CD1c-positive myeloid dendritic cell (primary cell): ENCODE measurements around the gene SYK.

Source experiments
- DNase-seq: peaks from one replicate; pipeline ENCODE4 v3.0.0-alpha.2; 2016; ENCODE audit errors: extremely low spot score

Gene SYK

DNA sequence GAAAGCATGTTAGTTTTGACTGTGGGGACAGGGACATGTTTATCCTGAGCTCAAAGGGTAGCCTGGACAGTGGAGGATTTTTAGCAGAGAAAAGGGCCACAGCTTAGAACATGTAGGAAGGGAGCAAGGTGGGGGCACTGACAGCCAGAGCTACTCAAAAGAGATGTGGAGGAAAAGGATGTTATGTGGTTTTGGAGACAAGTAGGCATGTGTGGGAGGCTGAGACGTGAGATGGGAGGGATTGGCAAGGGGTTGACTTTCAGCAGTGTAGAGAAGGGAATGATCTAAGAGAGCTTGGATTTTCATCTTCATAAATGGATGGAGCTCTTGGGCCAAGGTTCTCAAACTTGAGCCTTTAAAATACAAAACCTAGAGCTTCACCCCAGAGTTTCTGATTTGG is 24.0 kb downstream of the SYK start:
- DNase-seq: no peak

DNA sequence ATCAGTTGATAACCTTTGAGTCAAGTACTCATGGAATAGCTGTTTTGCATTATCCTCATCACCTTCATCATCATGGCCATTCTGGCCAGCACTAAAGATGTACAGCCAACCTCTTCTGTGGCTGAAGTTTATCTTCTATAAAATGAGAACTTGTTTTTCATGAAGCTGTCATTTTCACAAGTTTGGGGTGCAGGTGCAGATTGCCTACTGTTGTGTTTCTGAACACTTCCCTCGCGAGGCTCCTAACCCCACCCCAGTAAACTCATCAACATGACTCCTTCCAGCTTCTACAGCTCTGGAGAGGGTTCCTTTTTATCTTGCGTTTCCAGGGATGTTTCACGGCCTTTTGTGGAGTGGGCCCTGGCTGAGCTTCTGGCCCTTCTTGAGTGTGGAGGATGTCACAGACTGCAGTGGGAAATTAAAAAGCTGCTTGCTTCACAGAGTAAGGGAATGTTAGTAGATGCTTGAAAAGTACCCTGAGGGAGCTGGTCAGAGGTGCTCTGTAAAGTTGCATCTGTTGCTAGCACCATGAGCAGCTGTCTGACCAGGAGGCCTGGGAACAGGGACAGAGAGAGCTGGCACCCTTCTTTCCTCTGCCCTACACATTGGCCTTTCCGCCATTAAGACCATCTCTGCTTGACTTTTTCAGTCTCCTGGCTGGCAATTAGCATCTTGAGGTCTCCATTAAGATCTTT is 24.9 kb downstream of the SYK start:
- no peak for DNase-seq

DNA sequence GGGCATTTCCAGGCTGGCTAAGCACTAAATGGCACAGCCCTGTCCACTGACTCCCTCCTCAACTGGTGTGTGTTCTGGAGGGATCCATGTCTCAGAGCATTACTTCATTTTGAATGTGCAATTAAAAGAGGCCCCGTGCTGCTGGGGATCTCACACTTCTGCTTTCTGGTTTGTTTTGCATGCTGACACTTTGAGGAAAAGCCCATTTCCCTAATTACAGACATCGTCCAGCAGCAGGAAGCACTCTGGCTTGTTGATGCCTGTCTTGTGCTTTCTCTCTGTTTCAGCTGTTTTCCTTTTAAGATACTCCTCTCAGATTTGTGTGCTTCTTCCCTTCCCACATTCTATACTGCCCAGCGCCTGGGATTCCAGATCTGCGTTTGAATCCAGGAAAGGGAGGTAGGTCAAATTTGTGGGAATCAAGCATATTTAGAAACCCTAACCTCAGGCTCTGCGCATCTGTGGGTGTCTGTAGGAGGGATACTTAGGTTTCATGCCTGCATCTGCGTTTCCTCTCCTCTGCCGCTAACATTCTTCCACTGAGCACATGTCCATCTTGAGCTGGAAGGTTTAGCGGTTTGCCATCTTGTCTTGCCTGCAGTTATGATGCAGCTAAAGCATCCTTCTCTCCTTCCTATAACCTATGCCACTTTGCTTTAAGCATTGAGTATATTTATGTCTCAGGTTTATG is 25.7 kb downstream of the SYK start:
- peak; percentile 91 for DNase-seq

DNA sequence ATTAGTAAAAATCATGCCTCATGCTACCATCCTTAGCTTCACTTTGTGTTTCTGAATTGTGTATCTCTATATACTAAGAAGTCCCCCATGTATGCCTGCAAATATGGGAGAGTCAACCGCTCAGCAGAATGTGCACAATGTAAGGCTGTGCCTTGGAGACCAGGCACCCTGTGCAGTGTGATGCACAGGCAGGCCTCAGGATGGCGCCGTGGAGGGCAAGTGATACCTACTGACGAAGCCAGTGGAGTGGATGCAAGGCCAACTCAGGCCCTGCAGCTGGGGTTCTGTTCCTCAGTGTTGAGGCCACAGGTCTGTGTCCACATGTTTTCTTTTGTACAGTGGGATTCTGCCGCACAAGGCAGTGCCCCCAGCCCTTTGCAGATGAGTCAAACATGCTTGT is 28.4 kb downstream of the SYK start:
- no peak for DNase-seq

DNA sequence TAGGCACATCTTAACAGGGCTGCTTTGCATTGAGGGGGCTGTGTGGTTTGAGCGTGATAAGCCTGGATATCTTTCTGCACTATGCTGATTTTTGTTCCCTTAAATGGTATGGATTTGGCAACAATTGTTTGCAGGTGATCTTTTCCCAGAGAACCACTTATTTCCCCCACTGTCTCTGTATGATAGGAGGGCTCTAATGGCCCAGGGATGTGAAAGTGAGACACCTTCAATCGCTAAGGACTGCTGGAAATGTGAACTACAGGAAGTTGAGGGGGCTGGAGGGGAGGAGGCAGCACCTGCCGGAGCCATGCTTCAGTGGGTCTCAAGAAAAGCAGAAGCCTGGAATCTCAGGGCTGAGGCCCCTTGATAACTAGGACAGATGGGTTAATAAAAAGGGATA is 29.4 kb downstream of the SYK start:
- DNase-seq: no peak

DNA sequence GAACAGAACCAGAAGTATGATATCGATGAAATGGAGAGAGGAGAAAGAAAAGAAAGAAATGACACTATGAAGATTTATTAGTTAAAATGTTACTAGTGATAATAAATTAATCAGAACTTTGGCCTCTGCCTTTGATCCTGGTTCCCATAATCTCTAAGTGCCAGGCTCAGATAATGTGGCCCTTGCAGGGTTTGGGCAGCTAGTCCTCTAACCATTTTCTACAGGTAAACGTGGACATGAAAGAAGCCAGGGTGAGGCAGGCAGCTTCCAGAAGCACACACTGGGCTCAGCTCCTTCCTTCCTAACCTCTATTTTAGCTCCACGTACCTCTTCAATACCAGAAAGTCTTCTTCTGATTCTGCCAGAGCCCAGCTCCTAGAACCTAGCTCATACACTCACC is 30.6 kb downstream of the SYK start:
- no peak for DNase-seq

DNA sequence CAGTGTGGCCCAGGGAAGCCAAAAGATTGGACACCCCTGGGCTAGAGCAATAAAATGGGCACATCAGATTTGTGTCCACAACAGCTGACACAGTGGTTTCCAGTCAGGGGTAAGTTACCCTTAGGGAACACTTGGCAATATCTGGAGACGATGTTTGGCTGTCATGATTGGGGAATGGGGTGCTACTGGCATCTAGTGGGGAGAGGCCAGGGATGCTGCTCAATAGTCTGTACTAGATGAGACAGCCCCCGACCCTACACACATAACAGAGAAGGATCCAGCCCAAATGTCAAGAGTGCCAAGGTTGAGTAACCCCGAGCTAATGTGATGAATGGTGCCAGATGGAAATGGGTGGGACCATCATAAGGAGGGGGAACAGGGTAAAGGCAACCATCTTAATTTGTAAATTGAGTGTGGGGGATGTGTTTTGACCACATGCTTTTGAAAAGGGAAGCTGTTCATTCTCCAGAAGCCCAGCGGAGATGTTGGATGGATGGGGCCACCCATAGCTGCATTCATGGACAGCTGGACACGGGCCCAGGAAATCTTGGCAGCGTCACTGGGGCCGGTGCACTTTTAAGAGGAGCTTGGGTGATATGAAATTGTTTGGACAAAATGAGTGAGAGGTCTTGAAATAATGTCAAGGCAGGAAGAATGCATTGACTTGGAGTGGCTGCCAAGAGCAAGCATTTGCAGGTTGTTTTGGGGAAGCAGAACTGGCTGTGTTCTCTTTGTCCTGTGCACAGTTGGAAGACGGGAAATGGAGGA is 33.4 kb downstream of the SYK start:
- DNase-seq: no peak

DNA sequence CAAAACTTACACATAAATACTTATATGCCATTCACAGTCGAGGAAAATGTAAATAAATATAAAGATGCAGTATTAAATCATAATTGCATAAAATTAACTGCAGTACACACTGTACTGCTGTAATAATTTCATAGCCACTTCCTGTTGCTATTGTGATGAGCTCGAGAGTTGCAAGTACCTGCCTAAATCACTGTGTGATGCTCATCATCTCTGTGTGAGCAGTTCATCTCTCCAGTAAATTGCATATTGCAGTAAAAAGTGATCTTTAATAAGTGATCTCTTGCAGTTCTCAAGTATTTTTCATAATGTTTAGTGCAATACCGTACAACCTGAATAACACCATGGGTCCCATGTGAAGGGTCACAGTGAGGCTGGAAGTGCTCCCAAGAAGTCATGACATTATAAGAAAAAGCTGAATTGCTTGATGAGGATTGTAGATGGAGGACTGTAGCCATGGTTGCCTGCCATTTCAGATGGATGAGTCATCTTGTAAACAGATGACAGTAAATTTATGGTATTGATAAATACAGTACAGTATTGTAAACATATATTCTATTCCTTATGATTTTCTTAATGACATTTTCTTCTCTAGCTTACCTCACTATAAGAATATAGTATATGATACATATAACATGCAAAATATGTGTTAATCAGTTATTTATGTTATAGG is 34.9 kb downstream of the SYK start:
- DNase-seq: no peak

DNA sequence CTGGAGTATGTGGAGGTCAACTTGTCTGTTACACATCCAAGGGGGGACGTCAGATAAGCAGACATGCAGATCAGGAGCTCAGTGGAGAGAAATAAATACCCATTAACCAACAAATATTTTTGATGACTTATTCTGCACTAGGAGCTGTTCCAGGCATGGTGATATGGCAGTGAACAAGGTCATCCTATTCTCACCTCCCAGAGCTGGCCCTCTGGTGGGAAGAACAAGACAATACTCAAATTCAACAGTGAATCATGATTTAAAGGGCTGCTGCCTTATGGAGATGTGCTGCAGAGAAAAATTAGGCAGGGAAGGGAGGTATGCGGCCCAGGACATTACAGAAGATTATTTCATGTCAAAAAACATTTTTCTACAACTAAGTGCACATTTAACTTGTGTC is 36.5 kb downstream of the SYK start:
- no peak for DNase-seq

DNA sequence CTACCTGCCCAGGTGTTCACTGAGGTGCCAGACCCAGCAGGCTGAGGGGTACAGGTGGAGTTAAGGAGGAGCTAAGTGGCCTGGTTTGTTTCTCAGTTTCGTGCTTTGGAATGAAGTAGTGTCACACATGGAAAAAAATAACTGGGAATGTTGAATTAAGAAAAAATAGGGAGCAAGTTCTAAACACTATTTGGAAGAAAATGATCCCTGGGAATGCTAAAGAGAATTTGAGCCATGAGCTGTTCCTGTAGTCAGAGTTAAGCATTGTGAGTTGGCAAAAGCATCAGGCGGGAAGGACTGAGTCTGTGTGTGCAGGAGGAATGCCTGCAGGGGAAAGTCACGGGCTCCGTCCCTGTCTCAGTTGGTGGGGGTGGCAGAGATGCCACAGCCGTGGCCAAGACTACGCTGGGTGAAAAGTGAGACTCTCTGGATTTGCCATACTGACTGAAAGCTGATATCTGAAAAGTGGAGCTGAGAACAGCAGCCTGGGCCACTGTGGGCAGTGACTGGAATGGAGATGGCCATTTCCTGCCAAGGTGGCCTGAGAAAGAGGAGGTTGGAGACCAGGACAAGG is 37.0 kb downstream of the SYK start:
- DNase-seq: no peak

DNA sequence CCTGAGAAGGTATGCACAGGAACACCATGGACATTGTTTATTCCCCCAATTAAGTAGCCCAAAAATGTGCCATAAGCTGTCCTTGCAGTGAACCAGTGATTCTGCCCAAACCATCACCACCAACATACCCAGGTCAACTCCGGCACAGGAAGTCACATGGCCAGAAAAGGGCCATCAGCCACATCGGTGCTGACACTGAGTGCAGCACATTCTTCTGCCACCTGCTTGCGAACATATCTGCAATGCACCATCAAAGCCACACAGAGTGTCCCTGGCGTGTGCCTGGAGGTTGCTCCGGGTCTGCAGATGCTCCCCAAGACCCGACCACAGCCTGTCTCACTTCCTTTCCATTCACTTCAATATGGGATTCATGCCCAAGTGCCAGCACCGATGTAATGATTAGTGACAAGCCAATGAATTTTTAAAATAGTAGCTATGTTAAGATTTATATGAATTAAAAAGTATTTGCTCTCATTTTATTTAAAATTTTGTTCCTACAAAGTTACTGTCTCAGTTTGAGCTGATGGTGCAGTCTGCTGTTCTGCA is 37.6 kb downstream of the SYK start:
- no peak for DNase-seq

DNA sequence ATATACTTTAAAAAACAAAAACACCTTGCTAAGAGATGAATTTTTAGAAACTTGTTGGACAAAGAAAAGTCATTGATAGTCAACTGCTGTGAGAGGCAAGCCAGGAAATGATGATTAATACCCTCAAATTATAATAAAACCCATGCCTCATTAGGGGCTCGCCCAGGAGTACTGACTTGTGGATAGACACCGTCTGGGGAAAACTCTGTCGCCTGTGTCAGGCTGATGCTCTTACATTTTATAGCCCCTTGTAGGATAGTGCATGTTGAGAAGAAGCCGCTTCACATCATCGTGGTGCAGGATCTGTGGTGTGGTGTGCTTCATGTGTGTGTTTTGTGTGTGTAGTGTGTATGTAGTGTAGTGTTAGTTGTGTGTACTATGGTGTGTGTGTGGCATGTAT is 39.1 kb downstream of the SYK start:
- DNase-seq: no peak

DNA sequence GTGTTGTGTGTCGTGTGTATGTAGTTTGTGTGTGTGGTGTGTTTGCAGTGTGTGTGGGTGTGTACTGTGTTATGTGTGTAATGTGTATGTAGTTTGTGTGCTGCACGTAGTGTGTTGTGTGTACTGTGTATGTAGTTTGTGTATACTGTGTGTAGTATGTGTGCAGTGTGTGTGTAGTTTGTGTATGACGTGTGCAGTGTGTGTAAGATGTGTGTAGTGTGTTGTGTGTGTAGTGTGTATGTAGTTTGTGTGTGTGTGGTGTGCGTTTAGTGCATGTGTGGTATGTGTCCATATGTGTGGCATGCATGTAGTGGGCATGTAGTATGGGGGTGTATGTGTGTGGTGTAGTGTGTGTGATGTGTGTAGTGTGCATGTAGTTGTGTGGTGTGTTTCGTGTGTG is 39.6 kb downstream of the SYK start:
- no peak for DNase-seq

DNA sequence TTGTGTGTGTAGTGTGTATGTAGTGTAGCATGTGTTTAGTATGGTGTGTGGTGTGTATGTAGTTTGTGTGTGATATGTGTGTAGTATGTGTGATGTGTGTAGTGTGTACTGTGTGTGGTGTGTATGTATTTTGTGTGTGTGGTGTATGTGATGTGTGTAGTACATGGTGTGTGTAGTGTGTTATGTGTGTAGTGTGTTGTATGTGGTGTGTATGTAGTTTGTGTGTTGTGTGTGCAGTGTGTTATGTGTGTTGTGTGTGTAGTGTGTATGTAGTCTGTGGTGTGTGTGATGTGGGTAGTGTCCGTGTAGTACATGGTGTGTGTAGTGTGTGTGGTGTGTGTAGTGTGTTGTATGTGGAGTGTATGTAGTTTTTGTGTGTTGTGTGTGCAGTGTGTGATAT is 40.0 kb downstream of the SYK start:
- DNase-seq: no peak

DNA sequence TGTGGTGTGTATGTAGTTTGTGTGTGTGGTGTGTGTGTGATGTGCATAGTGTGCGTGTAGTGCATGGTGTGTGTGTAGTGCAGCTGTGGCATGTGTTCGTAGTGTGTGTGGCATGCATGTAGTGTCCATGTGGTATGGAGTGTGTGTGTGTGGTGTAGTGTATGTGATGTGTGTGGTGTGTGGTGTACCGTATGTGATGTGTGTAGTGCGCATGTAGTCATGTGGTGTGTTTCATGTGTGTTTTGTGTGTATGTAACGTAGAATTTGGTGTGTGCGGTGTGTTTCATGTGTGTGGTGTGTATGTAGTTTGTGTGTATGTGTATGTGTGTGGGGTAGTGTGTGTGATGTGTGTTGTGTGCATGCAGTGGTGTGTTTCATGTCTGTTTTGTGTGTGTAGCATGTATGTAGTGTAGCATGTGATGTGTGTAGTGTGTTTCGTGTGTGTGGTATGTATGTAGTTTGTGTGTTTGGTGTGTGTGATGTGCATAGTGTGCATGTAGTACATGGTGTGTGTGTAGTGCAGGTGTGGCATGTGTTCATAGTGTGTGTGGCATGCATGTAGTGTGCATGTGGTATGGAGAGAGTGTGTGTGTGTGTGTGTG is 40.7 kb downstream of the SYK start:
- DNase-seq: no peak

DNA sequence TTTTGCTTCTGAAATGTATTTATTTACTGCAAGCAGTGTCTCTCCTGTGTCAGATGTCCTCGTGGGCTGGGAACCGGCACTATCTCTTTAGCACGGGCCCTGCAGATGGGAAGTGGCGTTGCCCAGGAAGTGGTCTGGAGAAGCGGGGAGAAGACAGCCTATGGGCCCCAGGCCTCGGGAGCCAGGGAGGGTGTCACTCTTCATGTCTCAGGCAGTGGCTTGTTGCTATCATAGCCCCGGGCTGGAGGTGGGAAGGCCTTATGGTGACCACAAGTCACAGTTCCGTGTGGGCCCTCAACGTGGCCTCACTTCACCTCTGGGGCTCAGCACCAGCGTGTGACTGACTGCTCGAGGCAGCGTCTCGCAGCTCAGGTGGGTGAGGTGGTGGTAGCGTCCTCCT is 41.4 kb downstream of the SYK start:
- peak; percentile 51 for DNase-seq

DNA sequence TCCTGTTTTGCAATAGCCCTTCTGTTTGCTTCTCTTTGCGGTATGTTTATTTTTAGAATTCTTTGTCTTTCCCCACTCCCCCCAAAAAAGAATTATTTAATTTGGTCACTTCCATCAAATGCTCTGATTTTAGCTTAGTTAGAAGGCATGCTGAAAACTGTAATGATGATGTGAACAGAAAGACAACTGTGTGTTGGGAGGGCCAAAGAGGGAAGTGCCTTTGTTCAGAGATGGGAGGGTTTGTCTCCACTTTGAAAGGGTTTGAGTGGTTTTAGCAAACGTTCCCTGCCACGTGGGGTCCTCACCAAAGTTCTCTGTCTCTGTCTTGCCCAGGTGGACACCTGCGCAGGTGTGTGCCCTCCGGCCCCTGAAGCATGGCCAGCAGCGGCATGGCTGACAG is 41.9 kb downstream of the SYK start:
- no peak for DNase-seq

DNA sequence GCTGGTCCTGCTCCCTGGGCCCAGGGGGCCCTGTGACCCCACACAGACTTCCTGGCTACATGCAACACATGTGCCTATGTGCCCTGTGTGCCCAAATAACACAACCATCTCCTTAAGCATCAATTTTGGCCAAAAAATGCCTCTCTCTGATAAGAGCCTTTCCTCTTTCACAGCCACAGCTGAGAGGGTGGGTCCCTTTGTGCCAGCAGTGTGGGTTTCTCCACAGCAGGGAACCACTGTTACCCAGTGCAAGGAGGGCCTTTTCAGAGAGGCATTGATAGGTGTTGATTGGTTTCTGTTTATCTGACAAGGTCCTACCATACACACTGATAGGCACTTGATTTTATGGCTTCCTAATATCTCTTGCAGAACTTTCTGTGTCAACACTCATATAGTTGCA is 42.7 kb downstream of the SYK start:
- DNase-seq: no peak

DNA sequence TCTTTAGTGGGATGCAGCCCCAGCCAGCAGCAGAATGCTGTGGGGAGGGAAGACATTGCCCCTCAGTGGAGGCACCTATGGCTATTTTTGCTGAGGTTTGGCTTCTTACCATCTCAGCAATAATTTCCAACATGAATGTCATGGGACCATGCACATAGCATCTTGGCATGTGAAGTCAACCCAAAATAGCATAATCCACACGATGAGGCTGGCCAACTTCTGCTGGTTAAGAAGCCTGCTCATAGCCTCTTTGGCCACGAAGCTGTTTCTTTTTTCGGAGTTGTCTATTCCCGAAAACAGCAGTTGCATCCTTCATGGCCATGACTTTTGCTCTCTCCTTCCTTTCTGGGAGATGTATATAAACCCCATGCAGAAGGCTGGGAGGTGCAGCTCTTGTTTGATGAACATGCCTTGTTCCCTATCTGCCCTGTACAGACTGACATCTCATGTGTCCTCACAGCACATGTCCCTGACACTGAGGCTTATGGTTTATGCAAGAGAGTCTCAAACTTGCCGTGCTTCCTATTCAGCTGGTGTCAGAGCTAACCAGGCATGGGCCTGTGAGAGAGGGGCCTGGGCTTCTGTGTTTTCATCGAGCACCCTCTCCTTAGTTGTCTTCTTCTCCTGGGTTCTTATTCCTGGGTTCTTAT is 45.3 kb downstream of the SYK start:
- no peak for DNase-seq

DNA sequence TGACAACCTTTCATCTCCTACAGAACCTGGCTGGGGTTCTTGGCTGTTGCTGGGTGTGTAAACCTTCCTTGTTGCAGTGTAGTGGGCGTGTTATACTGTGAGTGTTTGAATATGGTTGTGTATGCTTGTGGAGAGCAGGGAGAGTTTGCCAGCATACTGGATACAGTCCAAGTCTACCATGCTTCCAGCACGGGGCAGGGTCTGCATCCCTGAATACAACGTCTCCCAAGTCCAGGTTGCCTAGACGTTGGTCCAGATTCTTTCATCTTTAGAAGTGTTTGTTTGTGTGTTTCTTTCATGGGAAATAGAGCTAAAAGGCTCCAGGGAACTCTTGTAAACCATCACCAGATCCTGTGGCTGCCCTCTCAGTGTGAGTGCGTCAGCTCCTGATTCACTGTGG is 46.4 kb downstream of the SYK start:
- no peak for DNase-seq

DNA sequence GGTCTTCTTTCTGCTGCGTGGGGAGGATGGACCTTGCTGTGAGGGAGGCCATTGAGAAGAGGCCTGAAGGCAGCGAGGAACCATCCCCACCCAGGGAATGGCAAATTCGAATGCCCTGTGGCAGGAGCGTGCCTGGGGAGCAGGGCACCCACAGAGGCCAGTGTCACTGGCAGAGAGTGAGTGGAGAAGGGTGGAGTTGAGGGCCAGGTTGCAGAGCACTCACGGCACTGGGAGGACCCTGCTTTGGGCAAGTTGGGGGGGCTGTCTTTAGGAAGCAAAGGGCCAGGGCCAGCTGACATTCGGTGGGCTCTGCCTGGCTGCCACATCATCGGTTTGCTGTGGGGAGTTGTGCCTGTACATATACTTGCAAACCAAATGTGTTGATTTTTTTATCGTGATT is 47.2 kb downstream of the SYK start:
- no peak for DNase-seq
